T-helper 2 cell treated with Interferon-gamma antibody and Interleukin-4, amounts not matched to agents 100 ng/mL and 5 ng/mL, for 36 hours (primary cell): ENCODE measurements around the gene GNAO1. TPM values are rescaled to one million over a fixed set of nuclear protein-coding genes. Genes with fewer than 3 reads are reported as not detected.

ENCODE experiments used
- intact Hi-C: fragments of 100-400 bp; cut with micrococcal nuclease; formaldehyde crosslinking; loops from one replicate; pipeline ENCODE4 v1.15.1; 2023
- total RNA-seq: library from RNA; stranded (reverse); gene quantifications from 2 replicates; pipeline ENCODE4 v1.2.3, GENCODE V29; 2022

Gene GNAO1
- total RNA-seq, 1 donor from 2014 or later, result 2.1 TPM

- intact Hi-C loops, result no loop called here
Measured at GRCh38 chr16:56233795-56234566, 42.7 kb downstream of the GNAO1 start.

- intact Hi-C loops, result no loop called here
Measured at GRCh38 chr16:56234737-56235136, 43.4 kb downstream of the GNAO1 start.

DNA sequence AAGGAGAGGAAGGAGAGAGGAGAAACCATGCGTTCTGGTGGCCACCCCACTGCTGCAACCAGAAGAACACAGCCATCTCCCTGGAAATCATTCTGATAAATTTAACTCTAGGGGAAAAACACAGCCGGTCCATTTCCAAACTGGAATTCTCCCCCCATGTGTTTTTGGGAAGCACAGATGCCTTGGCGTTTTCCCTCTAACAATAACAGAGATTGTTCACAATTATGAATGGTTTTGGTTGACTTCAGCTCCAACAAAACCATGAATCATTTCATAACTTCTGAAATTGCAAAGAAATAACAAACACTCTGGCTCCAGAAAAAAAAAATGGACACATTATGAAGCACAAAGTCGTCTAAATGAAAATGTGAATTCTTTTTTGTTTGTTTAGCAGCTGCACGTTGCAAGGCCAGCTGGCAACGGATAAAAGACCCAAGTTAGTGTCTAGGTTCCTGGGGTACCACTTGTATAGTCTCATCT is 46.2 kb downstream of the GNAO1 start:
- intact Hi-C loops, result no loop called here

GRCh38 chr16:56238188-56238587 is 46.9 kb downstream of the GNAO1 start:
- intact Hi-C loops, result no loop called here

DNA sequence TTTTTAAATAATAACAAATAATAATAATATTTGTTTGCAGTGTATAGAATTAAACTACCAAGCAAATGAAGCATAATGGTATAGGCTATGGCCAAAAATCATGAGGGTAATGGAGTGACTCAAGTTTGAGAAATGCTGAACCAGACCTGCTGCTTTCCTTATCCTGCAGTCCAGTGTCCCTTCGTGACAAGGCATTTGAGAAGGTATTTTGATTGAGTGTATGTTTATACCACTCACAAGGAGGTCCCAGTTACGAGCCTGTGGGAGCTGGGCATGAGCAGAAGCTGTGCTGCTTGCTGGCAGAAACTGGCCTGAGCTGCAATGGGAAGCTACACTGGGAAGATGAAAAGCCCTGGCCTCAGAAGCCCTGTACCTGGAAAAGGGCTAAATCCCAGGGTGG is 50.3 kb downstream of the GNAO1 start:
- intact Hi-C loops, result no loop called here

DNA sequence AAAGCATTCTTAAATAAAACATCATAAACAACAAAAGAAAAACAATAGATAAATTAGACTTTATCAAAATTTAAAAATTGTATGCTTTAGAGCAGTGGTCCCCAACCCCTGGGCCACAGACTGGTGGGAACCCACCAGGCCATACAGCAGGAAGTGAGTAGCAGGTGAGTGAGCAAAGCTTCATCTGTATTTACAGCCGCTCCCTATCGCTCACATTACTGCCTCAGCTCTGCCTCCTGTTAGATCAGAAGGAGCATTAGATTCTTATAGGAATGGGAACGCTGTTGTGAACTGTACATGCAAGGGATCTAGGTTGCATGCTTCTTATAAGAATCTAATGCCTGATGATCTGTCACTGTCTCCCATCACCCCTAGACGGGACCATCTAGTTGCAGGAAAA is 51.5 kb downstream of the GNAO1 start:
- intact Hi-C loops, result no loop called here

DNA sequence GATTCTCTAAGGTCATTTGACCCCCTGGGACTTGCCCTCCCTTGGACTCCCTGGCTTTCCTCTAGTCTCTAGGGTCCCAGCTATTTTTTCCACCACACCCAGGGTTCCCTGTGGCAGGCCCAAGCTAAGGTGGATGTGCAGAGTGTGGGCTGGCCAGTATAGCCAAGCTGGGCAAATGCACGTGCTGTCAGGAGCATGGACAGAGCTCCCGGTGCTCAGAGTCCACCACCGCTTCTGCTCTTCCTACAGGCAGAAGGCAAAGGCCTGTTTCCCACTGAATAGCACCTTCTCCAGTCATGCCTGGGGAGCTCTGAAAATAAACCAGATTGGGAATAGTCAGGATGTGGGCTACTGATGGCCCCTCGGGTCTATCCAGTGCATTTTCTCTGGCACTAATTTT is 53.3 kb downstream of the GNAO1 start:
- intact Hi-C loops, result no loop called here

DNA sequence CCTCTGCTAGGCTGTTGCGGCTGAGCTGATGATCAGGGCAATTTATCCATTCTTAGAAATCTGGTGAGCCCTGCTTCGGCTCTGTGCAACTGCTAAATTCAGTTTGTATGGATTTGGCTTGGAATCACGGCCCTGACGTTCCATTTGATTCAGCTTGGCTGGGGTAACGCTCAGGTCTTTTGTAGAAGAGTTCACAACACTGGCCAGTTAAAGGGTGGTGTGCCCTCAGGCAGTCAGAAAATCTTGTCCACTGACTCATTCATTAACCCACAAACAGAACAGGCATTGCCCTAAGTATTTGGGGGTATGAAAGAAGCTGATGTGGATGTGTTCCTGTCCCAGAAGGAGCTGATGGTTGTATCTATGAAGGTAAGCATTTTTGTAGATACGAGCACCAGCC is 53.9 kb downstream of the GNAO1 start:
- intact Hi-C loops, result no loop called here

DNA sequence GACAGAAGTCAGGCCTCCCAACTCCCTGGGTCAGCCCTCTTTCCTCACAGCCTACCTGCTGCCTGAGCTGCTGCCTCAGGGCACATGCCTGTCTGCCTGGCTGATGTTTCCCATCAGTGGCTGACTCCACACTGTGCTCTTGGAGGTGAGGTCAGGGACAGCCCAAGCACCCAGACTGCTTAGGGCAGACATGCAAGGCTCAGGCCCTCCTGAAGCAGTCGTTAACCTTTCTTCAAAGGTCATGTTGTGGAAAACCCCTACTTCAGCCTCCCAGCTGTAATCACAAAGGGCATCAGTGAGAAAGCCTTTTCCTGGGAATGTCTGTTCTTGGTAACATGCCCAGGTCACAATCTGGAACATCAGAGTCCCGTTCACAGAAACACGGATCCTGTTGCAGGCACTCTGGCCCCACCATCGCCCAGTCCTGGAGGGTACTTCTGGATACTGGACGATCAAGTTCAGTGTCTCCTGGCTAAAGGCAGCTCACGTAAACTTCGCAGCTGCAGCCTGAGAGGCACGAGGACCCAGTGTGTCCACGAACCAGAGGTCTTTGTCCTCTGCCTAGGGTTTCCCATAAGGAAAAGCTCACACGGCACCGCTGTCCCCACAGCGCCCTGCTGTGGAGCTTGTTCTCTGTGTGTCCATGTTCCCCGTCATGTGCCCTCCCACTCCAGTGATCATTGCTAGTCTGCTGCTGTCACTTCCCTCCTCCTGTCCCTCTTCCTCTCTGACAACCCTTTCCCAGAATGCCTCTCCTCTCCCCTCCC is 54.9 kb downstream of the GNAO1 start:
- intact Hi-C loops, result no loop called here

- intact Hi-C loops, result no loop called here
Measured at GRCh38 chr16:56247018-56247417, 55.7 kb downstream of the GNAO1 start.

- intact Hi-C loops, result no loop called here
Measured at GRCh38 chr16:56247808-56248207, 56.5 kb downstream of the GNAO1 start.

DNA sequence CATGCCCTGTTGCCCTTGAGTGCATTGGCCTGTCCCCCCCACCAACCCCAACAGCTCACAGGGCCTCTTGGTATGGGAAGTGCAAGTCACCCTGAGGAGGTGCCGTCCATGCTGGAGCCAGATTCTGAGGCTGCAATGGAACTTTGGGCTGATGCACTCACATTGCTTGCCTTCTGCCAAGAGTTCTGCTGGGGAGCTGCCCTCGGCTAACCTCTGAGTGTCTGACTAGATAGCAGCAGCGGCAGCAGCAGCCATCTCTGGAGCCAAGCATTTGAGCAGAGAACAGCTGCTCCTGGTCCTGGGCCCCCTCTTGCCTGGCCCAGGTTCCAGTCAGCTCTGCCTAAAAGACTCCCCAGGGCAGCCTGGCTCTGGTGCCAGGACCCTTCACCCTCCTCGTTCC is 61.5 kb downstream of the GNAO1 start:
- intact Hi-C loops, result no loop called here

DNA sequence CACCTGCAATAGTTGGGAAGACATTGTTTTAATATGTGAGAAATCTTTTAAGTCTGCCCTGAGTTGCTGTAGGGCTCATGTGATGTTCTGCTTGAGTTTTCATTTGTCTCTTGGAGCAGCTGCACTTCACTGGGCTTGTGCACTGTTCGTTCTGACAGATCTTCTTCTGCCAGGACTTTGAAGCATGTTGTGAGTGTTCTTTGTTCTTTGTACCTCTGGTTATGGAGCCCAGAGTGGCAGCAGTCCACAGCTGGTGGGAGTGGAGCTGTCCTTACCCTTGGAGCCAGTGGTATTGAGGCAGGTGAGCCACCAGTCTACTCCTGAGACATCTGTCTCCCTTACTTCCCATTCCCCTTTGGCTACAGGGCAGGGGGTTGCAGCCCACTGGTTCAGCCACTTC is 64.6 kb downstream of the GNAO1 start:
- intact Hi-C loops, result no loop called here

DNA sequence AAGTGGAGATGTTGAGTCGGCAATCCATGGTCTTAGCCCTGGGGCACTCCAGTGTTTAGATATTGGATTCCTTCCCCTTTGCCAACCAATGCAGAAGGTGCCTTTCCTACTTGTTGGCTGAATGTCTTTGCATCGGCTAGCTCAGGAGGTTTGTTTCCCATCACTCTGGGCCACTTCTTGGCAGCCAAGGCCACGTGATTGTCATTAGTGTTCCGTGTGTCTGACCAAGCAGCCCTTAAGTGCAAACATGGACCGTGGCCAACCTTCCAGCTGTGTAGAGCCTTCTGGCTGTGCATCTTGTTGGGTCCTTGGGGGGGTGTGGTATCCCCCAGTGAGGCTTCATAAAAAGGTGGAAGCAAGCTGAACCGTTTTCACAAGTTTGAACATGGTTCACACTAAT is 66.0 kb downstream of the GNAO1 start:
- intact Hi-C loops, result no loop called here

GRCh38 chr16:56257666-56258342 is 66.5 kb downstream of the GNAO1 start:
- intact Hi-C loops, result no loop called here

- intact Hi-C loops, result no loop called here
Measured at GRCh38 chr16:56258508-56259424, 67.5 kb downstream of the GNAO1 start.

- intact Hi-C loops, result no loop called here
Measured at GRCh38 chr16:56259425-56259779, 68.1 kb downstream of the GNAO1 start.

DNA sequence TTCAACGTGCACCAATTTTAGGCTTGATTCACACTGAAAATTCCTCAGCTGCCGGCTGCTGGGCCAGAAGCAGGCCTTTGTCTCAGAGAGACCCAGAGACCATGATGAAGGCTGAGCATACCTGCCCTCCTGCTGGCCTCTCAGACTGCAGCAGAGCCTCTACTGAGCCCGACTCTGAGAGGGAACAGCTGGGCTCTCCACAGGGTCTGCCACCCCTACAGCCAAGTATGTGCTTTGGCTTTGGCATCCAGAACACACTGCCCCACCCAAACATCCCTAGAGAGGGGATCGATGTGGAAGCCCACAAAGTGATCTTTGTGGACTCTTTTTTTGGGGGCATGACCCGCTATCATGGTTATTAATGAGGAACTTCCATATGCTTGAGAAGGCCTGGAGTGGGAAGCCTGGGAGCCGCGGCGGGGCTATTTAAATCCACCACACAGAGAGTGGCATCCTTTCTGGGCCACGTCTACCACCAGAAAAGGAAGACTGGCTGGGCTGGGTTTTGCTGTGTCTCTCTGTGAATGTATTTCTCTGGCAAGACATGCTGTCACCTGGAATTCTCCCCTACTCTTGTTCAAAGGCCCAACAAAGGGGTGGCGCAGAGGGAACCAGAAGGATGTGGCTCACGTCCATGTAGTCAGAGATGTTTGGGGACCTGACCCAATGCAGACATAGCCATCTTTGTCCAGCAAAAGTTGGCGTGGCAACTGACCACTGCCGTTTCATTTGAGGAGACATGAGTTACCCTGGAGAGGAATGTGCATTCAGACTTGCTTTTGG is 69.3 kb downstream of the GNAO1 start:
- intact Hi-C loops, result loop anchor here (5.0 kb wide), 1 partner anchor 33 kb away; no protein-coding TSS in a partner anchor

- intact Hi-C loops, result loop anchor here (5.0 kb wide), 1 partner anchor 34 kb away; no protein-coding TSS in a partner anchor
Measured at GRCh38 chr16:56261656-56262055, 70.4 kb downstream of the GNAO1 start.

GRCh38 chr16:56262148-56262547 is 70.9 kb downstream of the GNAO1 start:
- intact Hi-C loops, result loop anchor here (5.0 kb wide), 1 partner anchor 35 kb away; no protein-coding TSS in a partner anchor
